Activated naive CD8-positive, alpha-beta T cell treated with anti-CD3 and anti-CD28 coated beads, Interleukin-2, amount 50 U/mL, for 24 hours (primary cell): ENCODE data around the gene OSBP2.
"Not testable (repeated sequence)": the region's sequence is repeated elsewhere in the genome, so short reads cannot be mapped to it uniquely, and the experiment has no call there.

Experiments
- ATAC-seq: fragments of 150-1000 bp; cut with Tn5 transposase; one replicate; pipeline ENCODE4 v1.10.0; 2021
- DNase-seq: peaks from one replicate; pipeline ENCODE4 v3.0.0; 2021
- H3K27ac Mint-ChIP-seq: one replicate; pipeline ENCODE4 v1.8.0; 2021; ENCODE audit warnings: mild to moderate bottlenecking, mixed read lengths
- H3K27me3 Mint-ChIP-seq: one replicate; pipeline ENCODE4 v1.8.0; 2021; ENCODE audit warnings: mixed read lengths
- H3K36me3 Mint-ChIP-seq: one replicate; pipeline ENCODE4 v1.8.0; 2021; ENCODE audit warnings: low read depth, mixed read lengths
- H3K4me1 Mint-ChIP-seq: one replicate; pipeline ENCODE4 v1.8.0; 2021; ENCODE audit warnings: mixed read lengths
- H3K4me3 Mint-ChIP-seq: one replicate; pipeline ENCODE4 v1.8.0; 2021; ENCODE audit warnings: mild to moderate bottlenecking, moderate library complexity, mixed read lengths
- H3K9me3 Mint-ChIP-seq: one replicate; pipeline ENCODE4 v1.8.0; 2021; ENCODE audit warnings: mixed read lengths

Gene OSBP2

GRCh38 chr22:30749272-30749671 lies 54.6 kb downstream of the OSBP2 start:
- no peak for DNase-seq

DNA sequence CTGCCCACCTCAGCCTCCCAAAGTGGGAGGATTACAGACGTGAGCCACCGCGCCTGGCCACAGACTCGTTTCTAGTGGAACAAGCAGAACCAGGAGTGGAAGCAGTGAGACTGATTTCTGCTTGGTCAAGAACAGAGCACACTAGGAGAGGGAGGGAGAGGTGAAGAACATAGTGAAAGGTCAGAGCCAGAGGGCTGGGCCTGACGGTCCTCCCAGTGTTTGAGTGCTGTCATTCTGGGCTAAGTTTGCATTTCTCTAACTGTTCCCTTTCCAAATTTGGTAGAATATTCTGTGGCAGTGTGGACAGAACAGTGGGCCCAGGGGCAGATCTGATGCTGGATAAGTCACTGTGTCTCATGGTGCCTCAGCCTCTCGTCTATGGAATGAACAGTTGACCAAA lies 55.2 kb downstream of the OSBP2 start:
- Mint-ChIP-seq H3K27me3 (no peaks in the 10 kb centered on the region), H3K4me3 (no peak overlapping the region), H3K9me3 (no peaks in the 10 kb centered on the region), H3K36me3 (no peaks in the 10 kb centered on the region), H3K4me1 (peaks cover 5% of the 10 kb centered on the region), H3K27ac (no peak overlapping the region)
- no peak for ATAC-seq
- DNase-seq, result no peak

More at GRCh38 chr22:30749272-30749671, 54.6 kb downstream of the OSBP2 start:
- no peak overlapping the region for H3K27ac Mint-ChIP-seq
- H3K36me3 Mint-ChIP-seq, result no peaks in the 10 kb centered on the region
- ATAC-seq, result no peak
- H3K27me3 Mint-ChIP-seq, result no peaks in the 10 kb centered on the region
- peaks cover 5% of the 10 kb centered on the region for H3K4me1 Mint-ChIP-seq
- no peak overlapping the region for H3K4me3 Mint-ChIP-seq
- H3K9me3 Mint-ChIP-seq, result no peaks in the 10 kb centered on the region

DNA sequence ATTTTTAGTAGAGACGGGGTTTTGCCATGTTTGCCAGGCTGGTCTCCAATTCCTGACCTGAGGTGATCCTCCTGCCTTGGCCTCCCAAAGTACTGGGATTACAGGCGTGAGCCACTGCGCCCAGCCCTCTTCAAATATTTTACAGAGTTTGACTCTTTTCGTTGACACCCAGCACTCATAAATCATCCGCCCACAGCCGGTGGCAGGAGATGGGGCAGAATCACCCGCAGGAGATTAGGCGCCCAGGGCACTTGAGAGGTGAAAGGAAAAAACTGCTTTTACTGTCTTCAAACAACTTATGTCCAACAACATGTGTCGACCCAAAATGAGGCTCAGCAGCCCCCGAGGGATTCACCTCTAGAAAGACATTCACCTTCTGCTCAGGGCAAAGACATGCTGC lies 56.9 kb downstream of the OSBP2 start:
- DNase-seq, result no peak
- no peak overlapping the region for H3K4me3 Mint-ChIP-seq
- H3K36me3 Mint-ChIP-seq, result no peaks in the 10 kb centered on the region
- H3K27me3 Mint-ChIP-seq, result no peaks in the 10 kb centered on the region
- no peaks in the 10 kb centered on the region for H3K9me3 Mint-ChIP-seq
- ATAC-seq, result no peak
- H3K27ac Mint-ChIP-seq, result no peak overlapping the region
- no peaks in the 10 kb centered on the region for H3K4me1 Mint-ChIP-seq

DNA sequence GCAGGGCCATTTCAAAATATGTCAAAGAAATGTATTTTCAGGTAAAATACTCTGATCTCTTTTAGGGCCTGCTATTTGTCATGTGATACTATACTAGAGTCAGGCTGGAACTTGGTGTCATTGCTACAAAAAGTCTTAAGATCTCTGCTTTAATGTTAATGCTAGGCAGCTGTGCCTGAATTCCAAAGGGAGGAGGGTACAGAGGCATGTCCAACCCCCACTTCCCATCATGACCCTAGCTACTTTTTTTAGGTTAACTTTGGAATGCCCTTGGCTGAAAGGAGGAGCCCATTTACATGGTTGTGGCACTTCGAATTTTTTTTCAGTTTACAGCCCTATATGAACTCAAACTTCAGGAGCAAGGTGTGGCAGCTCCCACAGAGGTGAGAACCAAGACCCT lies 58.1 kb downstream of the OSBP2 start:
- Mint-ChIP-seq H3K36me3 (no peaks in the 10 kb centered on the region), H3K27ac (no peak overlapping the region), H3K9me3 (no peaks in the 10 kb centered on the region), H3K4me1 (no peaks in the 10 kb centered on the region), H3K27me3 (no peaks in the 10 kb centered on the region), H3K4me3 (no peak overlapping the region)
- ATAC-seq (no peak), DNase-seq (no peak)

GRCh38 chr22:30753701-30754100 lies 59.0 kb downstream of the OSBP2 start:
- H3K4me3 Mint-ChIP-seq, result no peak overlapping the region
- no peaks in the 10 kb centered on the region for H3K36me3 Mint-ChIP-seq
- no peaks in the 10 kb centered on the region for H3K27me3 Mint-ChIP-seq
- ATAC-seq, result no peak
- no peak overlapping the region for H3K27ac Mint-ChIP-seq
- H3K9me3 Mint-ChIP-seq, result no peaks in the 10 kb centered on the region
- DNase-seq, result no peak
- no peaks in the 10 kb centered on the region for H3K4me1 Mint-ChIP-seq

DNA sequence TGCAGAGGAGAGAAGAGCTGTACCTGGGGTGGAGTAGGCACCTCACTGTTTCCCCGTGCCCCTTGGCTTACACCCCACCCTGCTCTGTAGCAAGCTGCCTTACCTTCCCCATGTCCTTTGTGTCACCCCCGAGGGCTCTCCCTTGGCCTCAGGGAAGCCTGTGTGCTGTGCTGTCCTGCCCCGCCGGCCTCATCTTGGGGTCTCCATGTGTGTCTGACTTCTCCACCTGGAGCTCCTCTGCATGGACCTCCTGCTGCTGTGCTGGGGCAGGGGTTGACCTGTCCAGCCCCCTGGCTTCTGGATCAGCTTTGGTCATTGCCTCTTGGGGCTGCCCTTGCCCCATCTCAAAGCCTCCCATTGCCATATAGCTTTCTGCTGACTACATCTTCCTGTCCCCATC lies 59.8 kb downstream of the OSBP2 start:
- H3K4me1 Mint-ChIP-seq, result no peaks in the 10 kb centered on the region
- no peak overlapping the region for H3K27ac Mint-ChIP-seq

DNA sequence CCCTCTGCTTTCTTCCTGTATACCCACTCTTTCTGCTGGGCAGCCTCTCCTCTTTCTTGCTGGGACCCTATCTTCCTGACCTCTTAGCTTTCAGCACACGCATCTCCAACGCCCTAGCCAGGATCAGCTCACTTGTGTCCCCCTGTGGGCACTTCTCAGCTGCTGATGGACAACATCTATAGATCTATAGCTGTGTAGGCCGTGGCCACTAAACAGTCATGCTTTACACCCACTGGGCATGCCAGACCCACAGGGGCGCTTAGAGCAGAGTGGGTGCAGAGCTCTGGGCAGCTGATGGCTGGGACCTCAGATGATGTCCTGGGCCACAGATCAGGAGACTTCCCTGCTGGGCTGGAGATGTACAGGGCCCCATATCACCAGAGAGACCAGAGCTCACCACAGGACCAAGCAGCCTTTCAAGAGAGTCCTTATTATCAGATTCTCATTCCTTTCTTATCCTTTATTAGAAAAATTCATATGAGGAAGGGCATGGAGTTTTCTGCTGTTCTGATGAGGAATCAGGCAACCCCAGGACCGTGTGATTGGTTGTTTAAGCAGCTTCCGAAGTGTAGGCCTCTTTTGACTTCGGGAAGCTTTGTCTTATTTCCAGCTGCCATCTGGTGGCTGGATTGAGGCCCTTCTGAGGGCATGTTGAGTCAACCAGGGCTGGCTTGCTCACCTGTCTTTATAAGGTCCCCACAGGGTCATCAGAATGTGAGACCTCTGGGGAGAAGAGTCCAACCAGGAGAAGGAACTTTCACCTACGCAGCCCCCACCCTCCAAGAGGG lies 60.5 kb downstream of the OSBP2 start:
- DNase-seq, result peak; percentile 33
- Mint-ChIP-seq H3K4me1 (no peaks in the 10 kb centered on the region), H3K27ac (no peak overlapping the region), H3K4me3 (no peak overlapping the region), H3K27me3 (no peaks in the 10 kb centered on the region), H3K9me3 (no peaks in the 10 kb centered on the region), H3K36me3 (no peaks in the 10 kb centered on the region)
- ATAC-seq, result peak; percentile 70

More for the DNA sequence above, 59.8 kb downstream of the OSBP2 start:
- Mint-ChIP-seq H3K9me3 (no peaks in the 10 kb centered on the region), H3K4me3 (no peak overlapping the region), H3K36me3 (no peaks in the 10 kb centered on the region), H3K27me3 (no peaks in the 10 kb centered on the region)
- DNase-seq, result no peak
- ATAC-seq, result no peak

- Mint-ChIP-seq H3K9me3 (no peaks in the 10 kb centered on the region), H3K36me3 (no peaks in the 10 kb centered on the region), H3K4me1 (no peaks in the 10 kb centered on the region), H3K27ac (no peak overlapping the region), H3K27me3 (no peaks in the 10 kb centered on the region), H3K4me3 (no peak overlapping the region)
- ATAC-seq, result no peak
- DNase-seq, result no peak
Measured at GRCh38 chr22:30755759-30756124, 61.1 kb downstream of the OSBP2 start.

GRCh38 chr22:30763815-30764673 lies 69.4 kb downstream of the OSBP2 start:
- ATAC-seq (peak; percentile 52), DNase-seq (peak; percentile 47)
- H3K4me3 Mint-ChIP-seq, result no peak overlapping the region
- H3K27ac Mint-ChIP-seq, result no peak overlapping the region
- H3K27me3 Mint-ChIP-seq, result no peaks in the 10 kb centered on the region
- H3K4me1 Mint-ChIP-seq, result no peaks in the 10 kb centered on the region
- H3K36me3 Mint-ChIP-seq, result no peaks in the 10 kb centered on the region
- no peaks in the 10 kb centered on the region for H3K9me3 Mint-ChIP-seq

DNA sequence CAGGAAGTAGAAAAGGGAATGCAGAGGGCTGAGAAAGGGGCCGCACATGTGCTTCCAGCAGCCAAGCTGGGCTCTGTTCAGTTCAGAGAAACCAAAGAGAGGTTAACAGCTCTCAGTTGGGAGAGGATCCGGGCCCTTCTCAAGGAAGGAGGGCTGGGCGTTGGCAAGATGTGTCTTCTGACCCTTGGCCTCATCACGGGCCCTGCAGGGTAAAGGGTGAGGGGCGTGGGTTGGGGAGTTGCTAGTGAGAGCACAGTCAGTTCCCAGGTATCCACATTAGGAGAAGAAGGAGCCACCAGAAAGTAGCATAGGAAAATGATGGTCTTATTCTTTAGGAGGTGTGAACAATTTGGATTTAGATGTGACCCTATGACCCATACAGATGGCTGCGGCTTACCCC lies 73.0 kb downstream of the OSBP2 start:
- no peaks in the 10 kb centered on the region for H3K9me3 Mint-ChIP-seq
- H3K4me1 Mint-ChIP-seq, result no peaks in the 10 kb centered on the region
- ATAC-seq, result no peak
- DNase-seq, result no peak
- no peaks in the 10 kb centered on the region for H3K27me3 Mint-ChIP-seq
- no peaks in the 10 kb centered on the region for H3K36me3 Mint-ChIP-seq
- H3K27ac Mint-ChIP-seq, result no peak overlapping the region
- H3K4me3 Mint-ChIP-seq, result no peak overlapping the region

DNA sequence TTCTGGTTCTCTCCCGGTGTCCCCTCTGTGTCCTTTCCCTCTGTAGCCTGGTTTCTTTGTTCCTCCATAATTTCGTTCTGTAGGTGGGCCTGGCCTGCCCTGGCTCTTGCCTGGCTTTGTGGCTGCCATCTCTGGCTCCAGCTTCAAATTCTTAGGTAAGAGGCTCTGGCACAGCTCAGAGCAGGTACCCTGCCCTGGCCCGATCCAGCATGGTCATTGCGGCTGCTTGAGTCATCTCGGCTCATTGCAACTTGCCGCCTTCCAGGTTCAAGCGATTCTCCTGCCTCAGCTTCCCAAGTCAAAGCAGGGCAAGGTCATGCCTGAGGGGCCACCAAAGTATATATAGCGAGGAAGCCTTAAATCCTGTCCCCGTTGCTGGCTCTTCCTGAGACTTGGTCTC lies 76.0 kb downstream of the OSBP2 start:
- Mint-ChIP-seq H3K4me1 (no peaks in the 10 kb centered on the region), H3K36me3 (no peaks in the 10 kb centered on the region), H3K9me3 (no peaks in the 10 kb centered on the region), H3K27ac (no peak overlapping the region), H3K27me3 (no peaks in the 10 kb centered on the region), H3K4me3 (no peak overlapping the region)
- ATAC-seq, result no peak
- DNase-seq, result no peak

DNA sequence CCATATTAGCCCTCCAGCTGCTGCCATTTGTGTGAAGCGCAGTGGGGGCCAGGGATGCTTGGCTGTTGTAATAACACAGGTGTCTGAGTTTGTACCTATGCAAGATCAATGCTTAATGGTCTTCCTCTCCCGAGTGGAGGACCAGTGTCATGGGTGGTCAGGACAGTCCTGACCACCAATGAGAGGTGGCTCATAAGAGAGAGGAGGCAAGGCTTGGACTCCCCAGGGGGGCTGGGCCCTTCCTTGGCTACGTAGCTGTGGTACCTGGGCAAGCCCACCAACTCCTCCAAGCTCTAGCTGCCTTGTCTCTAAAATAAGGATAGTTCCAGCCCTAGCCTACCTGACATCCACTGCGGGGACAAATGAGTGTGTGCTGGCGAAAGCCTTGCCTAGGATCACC lies 79.2 kb downstream of the OSBP2 start:
- H3K27ac Mint-ChIP-seq, result no peak overlapping the region
- no peaks in the 10 kb centered on the region for H3K36me3 Mint-ChIP-seq
- H3K4me1 Mint-ChIP-seq, result no peaks in the 10 kb centered on the region
- ATAC-seq (no peak), DNase-seq (no peak)
- peaks cover 1% of the 10 kb centered on the region for H3K27me3 Mint-ChIP-seq
- no peak overlapping the region for H3K4me3 Mint-ChIP-seq
- no peaks in the 10 kb centered on the region for H3K9me3 Mint-ChIP-seq

GRCh38 chr22:30774566-30774965 lies 79.9 kb downstream of the OSBP2 start:
- ATAC-seq, result no peak
- no peaks in the 10 kb centered on the region for H3K36me3 Mint-ChIP-seq
- H3K4me3 Mint-ChIP-seq, result no peak overlapping the region
- DNase-seq, result no peak
- H3K4me1 Mint-ChIP-seq, result peaks cover 2% of the 10 kb centered on the region
- H3K9me3 Mint-ChIP-seq, result no peaks in the 10 kb centered on the region
- H3K27me3 Mint-ChIP-seq, result peaks cover 1% of the 10 kb centered on the region
- H3K27ac Mint-ChIP-seq, result no peak overlapping the region

DNA sequence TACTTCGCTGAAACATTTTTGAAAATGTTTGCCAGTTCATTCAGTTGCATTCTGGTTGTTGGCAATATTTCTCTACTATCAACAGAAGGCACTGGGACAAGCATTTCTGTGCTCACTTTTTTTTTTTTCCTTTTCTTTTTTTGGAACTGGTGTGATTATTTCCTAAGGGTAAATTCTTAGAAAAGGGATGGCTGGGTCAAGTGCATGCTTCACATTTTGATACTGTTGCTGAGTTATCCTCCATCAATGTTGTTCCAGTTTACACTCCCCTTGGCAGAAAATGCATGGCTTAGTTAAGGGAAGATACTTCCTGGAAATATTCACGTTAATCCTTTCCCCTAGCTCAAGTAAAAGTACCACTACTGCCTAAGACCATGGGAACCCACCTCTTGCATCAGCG lies 81.8 kb downstream of the OSBP2 start:
- no peaks in the 10 kb centered on the region for H3K36me3 Mint-ChIP-seq
- no peak overlapping the region for H3K4me3 Mint-ChIP-seq
- ATAC-seq (no peak), DNase-seq (no peak)
- H3K27ac Mint-ChIP-seq, result no peak overlapping the region
- H3K27me3 Mint-ChIP-seq, result peaks cover 1% of the 10 kb centered on the region
- H3K4me1 Mint-ChIP-seq, result peaks cover 4% of the 10 kb centered on the region
- H3K9me3 Mint-ChIP-seq, result no peaks in the 10 kb centered on the region

GRCh38 chr22:30777146-30777545 lies 82.5 kb downstream of the OSBP2 start:
- not testable (repeated sequence) for H3K9me3 Mint-ChIP-seq, H3K4me3 Mint-ChIP-seq, H3K36me3 Mint-ChIP-seq, ATAC-seq, H3K4me1 Mint-ChIP-seq, DNase-seq, H3K27me3 Mint-ChIP-seq, H3K27ac Mint-ChIP-seq
